ENCODE data around the gene LAMC2. TPM values are rescaled to one million over a fixed set of nuclear protein-coding genes. Genes with fewer than 3 reads are reported as not detected.

LAMC2 gene
- total and polyA plus RNA-seq, 2 of the 8 experiments (the other 6 are each of a cell fraction or from before 2014, with no cell fraction given) = 4.6 to 12.9 TPM

DNA sequence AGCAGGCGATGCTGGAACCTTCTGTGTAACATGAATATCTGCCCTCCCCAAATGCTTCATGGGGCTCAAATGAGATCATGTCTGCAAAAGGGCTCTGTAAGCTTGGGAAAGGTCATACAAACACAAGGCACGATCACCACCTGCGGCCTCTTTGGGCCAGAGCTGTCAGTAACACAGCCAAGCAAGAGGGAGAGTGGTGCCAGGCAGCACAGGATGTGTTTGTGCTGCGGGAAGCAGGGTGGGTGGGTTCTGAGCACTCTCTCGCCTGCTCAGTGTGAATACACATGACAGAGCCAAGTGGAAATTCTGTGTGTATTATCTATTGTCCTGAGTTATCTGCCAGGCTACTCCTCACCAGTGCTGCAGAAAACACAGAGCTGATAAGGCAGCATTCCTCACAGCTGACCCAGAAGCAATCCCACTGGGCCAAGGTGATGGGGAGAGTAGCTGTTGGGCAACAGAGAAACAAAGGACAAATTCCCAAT is 101.2 kb downstream of the LAMC2 start:
- H2AFZ ChIP-seq (ENCODE audit: low read length) = no peak overlapping the region
- H4K8ac ChIP-seq (ENCODE audit: extremely low read depth, insufficient read depth, low read length) = no peak overlapping the region
- H3K56ac ChIP-seq (replicated peaks; ENCODE audit: insufficient read length, low read depth, low read length) = no peak overlapping the region
- no peak overlapping the region for H2AK5ac ChIP-seq (ENCODE audit: low read depth, low read length)
- TF ChIP-seq SUZ12 (IDR thresholded peaks at IDR 0.05; ENCODE audit: low read length) = no peak
- no peak for TF ChIP-seq TAF1 (IDR thresholded peaks at IDR 0.05; ENCODE audit: low read depth, low read length)
- TF ChIP-seq MAFK (IDR thresholded peaks at IDR 0.05; ENCODE audit: low read depth, low read length) = no peak
- TF ChIP-seq SIX5 (IDR thresholded peaks at IDR 0.05; ENCODE audit: low read depth, low read length) = no peak
- TF ChIP-seq TCF12 (IDR thresholded peaks at IDR 0.05; ENCODE audit: low read depth, low read length) = no peak
- CTCF ChIA-PET (ENCODE audit: partially characterized antibody) = interaction anchor here (0.6 to 3.3 kb wide), 9 partner anchors 10 to 176 kb away, joined by 3 to 31 read pairs (median 4); partner anchors contain the start of gene NMNAT2
- H3K79me2 ChIP-seq (ENCODE audit: control insufficient read depth in 1 of 2, insufficient read depth in 2 of 2, low read length in 2 of 2) = no peaks in the 10 kb centered on the region
- H2BK120ac ChIP-seq (replicated peaks; ENCODE audit: low read depth, low read length) = no peak overlapping the region
- peaks cover 4 to 9% (median 6%) of the 10 kb centered on the region in 4 experiments for H3K4me1 ChIP-seq (replicated peaks in 1 of 4; ENCODE audit: control insufficient read depth in 3 of 4, insufficient read depth in 4 of 4, low read length in 3 of 4)
- no peak overlapping the region for H3K14ac ChIP-seq (ENCODE audit: insufficient read length)
- H3K4me3 ChIP-seq (ENCODE audit: extremely low read depth in 1 of 4, insufficient read depth in 2 of 4, low read depth in 3 of 4, low read length in 4 of 4) = no peak overlapping the region
- H2BK5ac ChIP-seq (ENCODE audit: low read depth, low read length) = no peak overlapping the region
- H2BK12ac ChIP-seq (ENCODE audit: low read depth, low read length) = no peak overlapping the region
- H3K9ac ChIP-seq (replicated peaks in 1 of 4; ENCODE audit: extremely low read depth in 1 of 4, low read depth in 3 of 4, low read length in 3 of 4) = no peak overlapping the region
- no peak overlapping the region for H4K5ac ChIP-seq (ENCODE audit: insufficient read length, low read depth, low read length)
- H3K36me3 ChIP-seq (ENCODE audit: control insufficient read depth in 2 of 4, insufficient read depth in 4 of 4, low read length in 3 of 4) = no peaks in the 10 kb centered on the region
- no peak overlapping the region for H3K27ac ChIP-seq (ENCODE audit: low read depth, low read length)
- H3K4ac ChIP-seq (replicated peaks; ENCODE audit: insufficient read length, low read depth, low read length) = no peak overlapping the region
- no peaks in the 10 kb centered on the region for H3K79me1 ChIP-seq (ENCODE audit: low read depth, low read length)
- POLR2A ChIA-PET (ENCODE audit: partially characterized antibody) = no interaction called here
- 95% methylated on average over 5 of the region's 5 CpGs; no CpG with 5 or more reads in 1 of the 2 experiments for WGBS, 2 experiments (ENCODE audit: extremely low coverage in 1 of 2, insufficient coverage in 1 of 2, insufficient read length in 1 of 2, insufficient replicate concordance in 2 of 2, low coverage in 1 of 2, low lambda C conversion rate in 2 of 2, missing lambda C conversion rate in 1 of 2)
- no peak overlapping the region for H2BK20ac ChIP-seq (ENCODE audit: low read length)
- H3K4me2 ChIP-seq (ENCODE audit: insufficient read depth in 1 of 2, low read depth in 2 of 2, low read length in 2 of 2) = no peak overlapping the region
- H3K23me2 ChIP-seq (ENCODE audit: low read depth, low read length) = no peaks in the 10 kb centered on the region
- no peak overlapping the region for H3K18ac ChIP-seq (ENCODE audit: extremely low read depth, low read length)
- H4K91ac ChIP-seq (replicated peaks; ENCODE audit: insufficient read length, low read length) = no peak overlapping the region
- no peak overlapping the region for H2BK15ac ChIP-seq (ENCODE audit: low read length)
- DNase-seq (ENCODE audit: low read depth in 1 of 2, low spot score in 2 of 2) = no peak
- H4K20me1 ChIP-seq (replicated peaks in 1 of 2; ENCODE audit: control insufficient read depth in 1 of 2, insufficient read depth in 2 of 2, low read length in 2 of 2) = no peaks in the 10 kb centered on the region
- no peak for FAIRE-seq
- no peaks in the 10 kb centered on the region for H3K9me3 ChIP-seq (ENCODE audit: insufficient read depth in 2 of 2, low read depth in 1 of 2, low read length in 1 of 2)
- no peaks in the 10 kb centered on the region for H3K27me3 ChIP-seq (replicated peaks in 1 of 4; ENCODE audit: control insufficient read depth in 3 of 4, extremely low read depth in 1 of 4, insufficient read depth in 3 of 4, low read length in 3 of 4)
- H3K23ac ChIP-seq (ENCODE audit: insufficient read length) = no peak overlapping the region
